K562 (cell line): ENCODE data around the gene ARHGAP9. TPM values are rescaled to one million over a fixed set of nuclear protein-coding genes. Genes with fewer than 3 reads are reported as not detected.
A peak's percentile ranks its signal among the peaks of the same experiment; 100 is the strongest.

Experiments used
- CHD4 ChIP-seq: fragments of 200-600 bp; sonication (generic); IDR thresholded peaks from 3 replicates; pipeline ENCODE4 v1.6.1; 2012; ENCODE audit warnings: low read depth, mild to moderate bottlenecking, mixed read lengths, low read length, inconsistent platforms; ENCODE audit not compliant: insufficient read depth, insufficient replicate concordance, poor library complexity, severe bottlenecking
- E2F8 ChIP-seq: fragments of 450-650 bp; IDR thresholded peaks from 2 replicates; pipeline ENCODE4 v1.7.1; 2018; ENCODE audit warnings: mild to moderate bottlenecking, low read depth; ENCODE audit not compliant: partially characterized antibody
- GABPA ChIP-seq: fragments of 200-800 bp; sonication (Bioruptor generic); conservative IDR thresholded peaks from 2 replicates; pipeline ENCODE4 v1.6.1; 2016; ENCODE audit warnings: low read depth, missing genetic modification characterization, missing compliant biosample characterization
- GABPB2 ChIP-seq: fragments of 250-450 bp; sonication (Bioruptor Pico); conservative IDR thresholded peaks from 2 replicates; pipeline ENCODE4 v1.5.1; 2021; ENCODE audit warnings: mild to moderate bottlenecking
- HDAC3 ChIP-seq: fragments of 450-650 bp; IDR thresholded peaks from 2 replicates; pipeline ENCODE4 v1.6.1; 2018; ENCODE audit warnings: borderline replicate concordance, mild to moderate bottlenecking, moderate library complexity; ENCODE audit not compliant: partially characterized antibody
- HDAC8 ChIP-seq: fragments of 450-650 bp; IDR thresholded peaks from 2 replicates; pipeline ENCODE4 v1.6.1; 2016; ENCODE audit warnings: mild to moderate bottlenecking, missing genetic modification characterization, moderate library complexity, missing compliant biosample characterization
- KLF13 ChIP-seq: fragments of 450-650 bp; IDR thresholded peaks from 2 replicates; pipeline ENCODE4 v1.6.1; 2016; ENCODE audit warnings: missing genetic modification characterization, low read depth, mild to moderate bottlenecking, missing compliant biosample characterization, moderate library complexity, borderline replicate concordance
- LCOR ChIP-seq: sonication (generic); formaldehyde crosslinking; IDR thresholded peaks from 2 replicates; pipeline ENCODE4 v1.8.0; 2022; ENCODE audit warnings: mild to moderate bottlenecking, missing genetic modification reagents
- NBN ChIP-seq: fragments of 450-650 bp; IDR thresholded peaks from 2 replicates; pipeline ENCODE4 v1.6.1; 2016; ENCODE audit warnings: low read depth, mild to moderate bottlenecking
- PML ChIP-seq: IDR thresholded peaks from 2 replicates; pipeline ENCODE4 v1.6.1; 2012; ENCODE audit warnings: low read length, inconsistent platforms
- SIN3A ChIP-seq, 2 experiments: fragments of 150-350 bp in 1 of 2; IDR thresholded peaks; 2 replicates each; pipeline ENCODE4 v1.6.1; 2011 to 2016; ENCODE audit warnings: borderline replicate concordance in 2 of 2, low read depth in 2 of 2, low read length in 2 of 2, mild to moderate bottlenecking in 2 of 2, moderate library complexity in 2 of 2; ENCODE audit not compliant: control insufficient read depth in 1 of 2
- TBP ChIP-seq: optimal IDR thresholded peaks from 2 replicates; pipeline ENCODE3; 2011; ENCODE audit warnings: low read depth, low read length, improper control_type of control experiment
- TCF7L2 ChIP-seq: fragments of 150-350 bp; IDR thresholded peaks from 2 replicates; pipeline ENCODE4 v1.6.1; 2016; ENCODE audit warnings: low read depth, mild to moderate bottlenecking, low read length, moderate library complexity
- ZBTB11 ChIP-seq, 3 experiments: fragments of 200-800 bp in 1 of 3; fragments of 250-450 bp in 1 of 3; fragments of 450-650 bp in 1 of 3; sonication (Bioruptor Pico) in 1 of 3; sonication (Bioruptor generic) in 1 of 3; formaldehyde crosslinking in 1 of 3; IDR thresholded peaks; 2 replicates each; pipeline versions ENCODE4 v1.6.1 to v1.8.0; 2016 to 2022; ENCODE audit warnings: mild to moderate bottlenecking in 2 of 3, missing genetic modification characterization in 2 of 3, missing compliant biosample characterization in 1 of 3, moderate library complexity in 1 of 3
- ZBTB8A ChIP-seq: fragments of 450-650 bp; IDR thresholded peaks from 2 replicates; pipeline ENCODE4 v1.6.1; 2018; ENCODE audit warnings: mild to moderate bottlenecking, moderate library complexity; ENCODE audit not compliant: partially characterized antibody
- ZKSCAN3 ChIP-seq: fragments of 250-450 bp; sonication (Bioruptor Pico); IDR thresholded peaks from 2 replicates; pipeline ENCODE4 v1.4.0; 2020
- ZKSCAN8 ChIP-seq: fragments of 200-800 bp; sonication (Bioruptor generic); IDR thresholded peaks from 2 replicates; pipeline ENCODE4 v1.6.1; 2016; ENCODE audit warnings: missing genetic modification characterization, missing compliant biosample characterization
- ZNF354B ChIP-seq: fragments of 250-450 bp; sonication (Bioruptor Pico); IDR thresholded peaks from 2 replicates; pipeline ENCODE4 v1.4.0; 2020
- ZNF444 ChIP-seq: fragments of 250-450 bp; sonication (Bioruptor Pico); IDR thresholded peaks from 2 replicates; pipeline ENCODE4 v1.4.0; 2020; ENCODE audit warnings: mild to moderate bottlenecking, moderate library complexity
- ZSCAN29 ChIP-seq: fragments of 450-650 bp; IDR thresholded peaks from 2 replicates; pipeline ENCODE4 v1.6.1; 2017
- polyA plus RNA-seq, 8 experiments: library from polyadenylated mRNA; depleted of rRNA in 4 of 8; stranded (reverse) in 5 of 8; unstranded in 3 of 8; fragments of >200 nt; fragmentation: Nextera tagmentation in 2 of 8; fragmentation: Illumina TruSeq in 1 of 8; extraction: Ambion mirVana in 2 of 8; extraction: Trizol in 1 of 8; gene quantifications; 2 replicates each; pipeline versions ENCODE4 v1.2.1 to v1.2.3, GENCODE V29; 2011 to 2014; ENCODE audit warnings: inconsistent platforms in 1 of 8, missing spikeins in 1 of 8
- total RNA-seq, 7 experiments: library from RNA; depleted of rRNA in 6 of 7; stranded (reverse); fragments of >200 nt in 6 of 7; fragmentation: Illumina TruSeq in 2 of 7; extraction: Trizol in 2 of 7; gene quantifications; 2 replicates each; pipeline versions ENCODE4 v1.2.1 to v1.2.3, GENCODE V29; 2011 to 2021; ENCODE audit warnings: low replicate concordance in 1 of 7

Gene ARHGAP9
- total and polyA plus RNA-seq, 9 of the 15 experiments (the other 6 are each of a cell fraction or from before 2014, with no cell fraction given): 1.5 to 10.2 (median 5.1) TPM

GRCh38 chr12:57522011-57522886 is 42.6 kb upstream of the ARHGAP9 start, which contains the start of gene MBD6 (continued):
- TF ChIP-seq ZNF444: no peak
- no peak for TF ChIP-seq ZKSCAN3 (CRISPR knock-in tag)
- no peak for TF ChIP-seq CHD4
- no peak for TF ChIP-seq LCOR (CRISPR knock-in tag)
- TF ChIP-seq ZKSCAN8: no peak
- TF ChIP-seq GABPB2 (CRISPR knock-in tag): no peak; the same call in 1 of the 2 replicates
- TF ChIP-seq SIN3A (IDR thresholded peaks at IDR 0.05; ENCODE audit: borderline replicate concordance in 2 of 2, control insufficient read depth in 1 of 2, low read depth in 2 of 2, low read length in 2 of 2): peak; percentile 16 to 64; a peak in 1 of 4 replicates
- TF ChIP-seq E2F8: peak; percentile 60
- TF ChIP-seq TBP: peak; percentile 68
- TF ChIP-seq ZSCAN29: no peak
- TF ChIP-seq ZBTB8A: no peak
- peak; percentile 91 for TF ChIP-seq HDAC8 (tag)
- 0 out of 2 replicates have a peak, but pooled peaks have one; percentile 60 for TF ChIP-seq TCF7L2
- peak; percentile 82 for TF ChIP-seq KLF13 (tag)
- peak in 1 of 3 experiments; percentile 67; a peak in 2 of 6 replicates for TF ChIP-seq ZBTB11 (CRISPR knock-in tag; IDR thresholded peaks at IDR 0.05)
- no peak for TF ChIP-seq GABPA
- peak; percentile 37 for TF ChIP-seq HDAC3
- TF ChIP-seq ZNF354B (CRISPR knock-in tag): no peak
- 0 out of 2 replicates have a peak, but pooled peaks have one; percentile 66 for TF ChIP-seq NBN
- TF ChIP-seq PML: peak; percentile 43; the same call in 1 of the 2 replicates
